Fibroblast of lung (primary cell): ENCODE data around the gene VTA1.

Experiments
- CTCF ChIP-seq, 2 donors: IDR thresholded peaks in 1 of 2; conservative IDR thresholded peaks in 1 of 2; 1 replicate in 1 of 2; 2 replicates in 1 of 2; pipeline ENCODE4 v1.5.1; 2011 to 2012; ENCODE audit warnings: low read length in 2 of 2, control low read depth in 1 of 2, inconsistent platforms in 1 of 2, low read depth in 1 of 2, mild to moderate bottlenecking in 1 of 2
- EZH2 ChIP-seq: IDR thresholded peaks from 2 replicates; pipeline ENCODE4 v1.5.1; 2012; ENCODE audit warnings: low read length, control low read depth, mild to moderate bottlenecking; ENCODE audit errors: missing control alignments

- no peak for TF ChIP-seq CTCF (conservative IDR thresholded peaks at IDR 0.05 in 1 of 2, IDR thresholded peaks at IDR 0.05 in 1 of 2; ENCODE audit: low read depth in 1 of 2, low read length in 2 of 2)
- TF ChIP-seq EZH2, result no peak
Observed at GRCh38 chr6:142249266-142249665, 102.2 kb downstream of the VTA1 start.
